HG03432 (cell line): ENCODE results near the gene ITGA1.
A peak's percentile ranks its signal among the peaks of the same experiment; 100 is the strongest.
"Not testable (repeated sequence)": the region's sequence is repeated elsewhere in the genome, so short reads cannot be mapped to it uniquely, and the experiment has no call there.

ENCODE experiments used
- ATAC-seq: cut with Tn5 transposase; IDR thresholded peaks from one replicate; pipeline ENCODE4 v1.9.1; 2021; ENCODE audit warnings: mild to moderate bottlenecking, moderate library complexity; ENCODE audit not compliant: unreplicated experiment

Gene ITGA1

DNA sequence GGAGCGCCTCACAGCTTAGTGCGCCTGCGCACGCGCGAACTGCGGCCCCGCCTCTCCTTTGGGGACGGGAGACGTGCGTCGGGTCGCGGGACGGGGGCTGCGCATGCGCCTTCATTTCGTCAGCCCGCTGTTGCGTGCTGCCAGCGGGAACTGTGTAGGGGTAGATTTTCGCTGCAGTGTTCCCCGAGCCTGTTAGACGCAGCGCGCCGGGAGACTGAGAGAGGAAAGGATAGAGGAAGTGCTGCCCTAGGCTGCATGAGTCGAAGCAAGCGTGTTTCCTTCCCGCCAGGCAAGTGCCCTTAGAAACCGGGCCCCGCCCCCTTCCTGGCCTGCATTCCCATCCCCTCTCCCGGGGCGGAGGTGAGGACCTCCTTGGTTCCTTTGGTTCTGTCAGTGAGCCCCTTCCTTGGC is 12.3 kb downstream of the ITGA1 start:
- peak; percentile 91 for ATAC-seq

DNA sequence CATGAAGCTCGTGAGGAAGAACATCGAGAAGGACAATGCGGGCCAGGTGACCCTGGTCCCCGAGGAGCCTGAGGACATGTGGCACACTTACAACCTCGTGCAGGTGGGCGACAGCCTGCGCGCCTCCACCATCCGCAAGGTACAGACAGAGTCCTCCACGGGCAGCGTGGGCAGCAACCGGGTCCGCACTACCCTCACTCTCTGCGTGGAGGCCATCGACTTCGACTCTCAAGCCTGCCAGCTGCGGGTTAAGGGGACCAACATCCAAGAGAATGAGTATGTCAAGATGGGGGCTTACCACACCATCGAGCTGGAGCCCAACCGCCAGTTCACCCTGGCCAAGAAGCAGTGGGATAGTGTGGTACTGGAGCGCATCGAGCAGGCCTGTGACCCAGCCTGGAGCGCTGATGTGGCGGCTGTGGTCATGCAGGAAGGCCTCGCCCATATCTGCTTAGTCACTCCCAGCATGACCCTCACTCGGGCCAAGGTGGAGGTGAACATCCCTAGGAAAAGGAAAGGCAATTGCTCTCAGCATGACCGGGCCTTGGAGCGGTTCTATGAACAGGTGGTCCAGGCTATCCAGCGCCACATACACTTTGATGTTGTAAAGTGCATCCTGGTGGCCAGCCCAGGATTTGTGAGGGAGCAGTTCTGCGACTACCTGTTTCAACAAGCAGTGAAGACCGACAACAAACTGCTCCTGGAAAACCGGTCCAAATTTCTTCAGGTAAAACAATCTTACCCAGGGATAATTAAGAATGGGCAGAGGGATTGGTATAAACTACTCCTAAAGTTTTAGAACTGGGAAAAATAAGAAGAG is 12.9 kb downstream of the ITGA1 start:
- peak; percentile 42 for ATAC-seq

DNA sequence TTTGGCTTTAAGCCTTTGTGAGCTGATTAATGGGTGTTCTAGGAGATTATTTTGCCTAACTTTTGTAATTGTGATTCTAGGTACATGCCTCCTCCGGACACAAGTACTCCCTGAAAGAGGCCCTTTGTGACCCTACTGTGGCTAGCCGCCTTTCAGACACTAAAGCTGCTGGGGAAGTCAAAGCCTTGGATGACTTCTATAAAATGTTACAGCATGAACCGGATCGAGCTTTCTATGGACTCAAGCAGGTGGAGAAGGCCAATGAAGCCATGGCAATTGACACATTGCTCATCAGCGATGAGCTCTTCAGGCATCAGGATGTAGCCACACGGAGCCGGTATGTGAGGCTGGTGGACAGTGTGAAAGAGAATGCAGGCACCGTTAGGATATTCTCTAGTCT is 13.6 kb downstream of the ITGA1 start:
- no peak for ATAC-seq

DNA sequence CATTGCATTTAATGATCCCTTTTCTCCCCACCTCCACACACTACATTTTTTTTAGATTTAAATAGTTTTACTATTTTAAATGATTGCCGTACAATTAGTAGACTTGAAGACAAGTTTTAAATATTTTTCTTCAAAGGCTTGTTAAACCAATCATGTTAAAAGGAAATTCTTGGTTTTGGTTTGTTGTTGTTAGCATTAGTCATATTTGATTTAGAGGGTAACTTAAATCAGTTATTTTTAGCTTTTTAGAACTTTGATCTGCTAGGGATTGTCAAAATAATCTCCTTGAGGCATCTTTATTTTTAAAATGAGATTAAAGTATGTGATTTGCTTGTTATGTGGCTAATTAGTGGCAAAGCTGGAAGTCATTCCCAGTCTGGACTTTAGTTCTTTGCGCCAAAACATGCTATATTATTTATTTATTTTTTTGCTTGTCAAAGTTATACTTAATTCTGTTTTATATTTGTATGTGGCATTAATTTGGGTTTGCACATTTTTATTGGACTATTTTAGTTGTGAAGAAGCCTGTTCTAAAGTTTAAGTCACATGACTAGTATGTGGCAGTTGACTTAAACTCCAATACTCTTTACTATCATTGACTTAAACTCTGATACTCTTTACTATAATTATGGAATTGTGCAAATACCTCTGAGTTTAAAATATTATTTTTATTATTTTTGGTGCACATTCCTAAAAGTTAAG is 14.7 kb downstream of the ITGA1 start:
- ATAC-seq, result no peak

DNA sequence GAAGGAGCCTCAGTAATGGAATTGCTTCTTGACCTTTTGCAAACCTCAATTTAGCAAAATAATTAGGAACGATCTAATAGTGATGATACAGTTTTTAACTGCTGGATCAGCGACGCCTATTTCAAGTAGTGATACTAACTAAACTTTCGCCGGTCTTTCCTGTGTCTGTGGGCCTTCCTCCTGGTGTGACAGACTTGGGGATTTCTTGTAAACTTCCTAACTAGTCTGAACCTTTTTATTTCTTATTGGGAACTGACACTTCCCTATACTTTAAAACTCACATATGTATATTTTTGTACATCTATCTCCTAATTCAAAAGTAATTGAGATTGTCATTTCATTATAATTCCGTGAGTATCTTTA is 15.2 kb downstream of the ITGA1 start:
- ATAC-seq, result no peak

DNA sequence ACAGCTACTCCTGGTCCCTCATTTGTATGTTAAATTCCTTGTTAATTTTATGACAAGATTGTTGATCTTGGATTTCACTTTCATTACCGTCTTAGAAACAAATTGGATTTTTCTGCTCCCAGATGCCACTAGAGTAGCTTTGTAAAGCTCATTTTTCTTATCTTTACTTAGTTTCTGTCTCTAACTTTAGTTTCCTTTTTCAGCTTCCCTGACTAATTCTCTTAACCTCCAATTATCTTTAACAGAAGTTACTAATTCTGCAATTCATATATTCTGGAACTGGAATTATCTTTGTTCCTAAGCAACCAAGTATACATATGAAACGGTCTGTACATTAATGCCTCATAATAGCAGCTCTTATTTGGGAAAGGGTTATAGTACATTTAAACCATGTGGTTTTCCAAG is 16.7 kb downstream of the ITGA1 start:
- no peak for ATAC-seq

DNA sequence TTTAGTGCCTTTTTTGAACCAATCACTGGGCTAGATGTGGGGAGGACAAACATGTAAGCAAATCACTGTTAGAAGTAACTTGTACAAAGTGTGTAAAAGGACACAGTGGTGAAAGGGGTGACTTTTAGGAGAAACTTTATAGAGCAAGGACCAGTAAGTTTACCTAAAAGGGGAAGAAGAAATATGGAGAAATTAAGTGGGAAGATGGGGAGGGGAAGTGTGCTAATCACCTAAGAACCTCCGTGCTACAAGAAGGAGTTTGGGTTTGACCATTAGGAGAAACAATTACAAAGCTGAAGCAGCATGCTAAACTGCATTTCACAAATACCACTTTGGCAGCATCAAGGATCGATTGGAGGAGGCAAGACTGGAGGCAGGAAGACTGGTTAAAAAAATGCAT is 17.3 kb downstream of the ITGA1 start:
- ATAC-seq, result no peak

DNA sequence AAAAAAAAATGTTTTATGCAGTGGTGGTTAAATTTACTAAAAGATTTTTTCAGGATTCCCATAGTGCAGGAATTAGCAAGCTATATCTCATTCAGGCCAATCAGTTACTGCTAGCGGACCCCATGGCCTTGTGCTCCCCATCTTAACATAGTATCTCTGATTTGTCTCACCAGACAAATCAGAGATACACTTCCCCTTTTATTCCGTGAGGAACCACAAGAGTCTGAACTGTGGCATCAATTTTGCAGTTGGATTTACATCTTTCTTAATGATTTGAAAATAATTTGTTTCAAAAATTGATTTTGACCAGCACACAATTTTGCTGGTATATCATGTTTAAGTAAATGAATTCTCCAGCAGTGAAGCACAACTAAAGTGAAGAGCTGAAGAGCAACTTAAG is 17.9 kb downstream of the ITGA1 start:
- no peak for ATAC-seq

DNA sequence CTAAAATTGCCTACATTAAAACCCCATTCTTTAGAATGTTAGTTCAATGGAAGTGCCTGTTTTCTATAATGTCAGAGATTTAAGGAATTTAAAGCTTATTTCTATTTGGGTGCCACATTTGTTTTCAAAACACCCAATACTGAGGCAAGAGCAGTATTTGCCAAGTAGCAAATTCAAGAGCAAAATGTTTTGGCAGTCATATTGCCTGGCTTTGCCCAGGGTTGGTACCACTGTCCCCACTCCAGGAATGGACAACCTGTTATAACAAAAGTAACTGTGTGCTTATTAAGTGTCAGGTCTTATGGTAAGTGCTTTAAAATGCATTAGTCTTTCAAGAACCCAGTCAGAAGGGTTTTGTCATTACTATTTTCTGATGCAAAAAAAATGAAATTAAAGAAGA is 19.3 kb downstream of the ITGA1 start:
- no peak for ATAC-seq

DNA sequence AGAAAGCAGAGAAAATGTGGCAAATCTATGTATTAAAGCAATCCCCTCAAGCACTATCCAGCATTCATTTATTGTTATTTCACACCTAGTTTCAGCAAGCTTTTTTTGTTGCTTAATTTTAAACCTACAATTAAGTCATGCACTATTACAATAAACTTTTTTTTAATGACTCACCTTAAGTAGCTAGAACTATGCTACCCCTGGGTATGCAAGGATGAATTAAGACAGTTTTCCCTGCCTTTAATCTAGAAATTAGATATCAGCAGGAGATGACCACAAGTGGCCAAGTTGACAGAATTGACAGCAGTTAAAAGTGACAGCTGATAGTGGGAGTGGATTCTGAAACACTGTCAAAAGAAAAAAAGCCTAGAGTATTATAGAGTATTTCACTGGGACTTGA is 20.0 kb downstream of the ITGA1 start:
- ATAC-seq, result no peak

DNA sequence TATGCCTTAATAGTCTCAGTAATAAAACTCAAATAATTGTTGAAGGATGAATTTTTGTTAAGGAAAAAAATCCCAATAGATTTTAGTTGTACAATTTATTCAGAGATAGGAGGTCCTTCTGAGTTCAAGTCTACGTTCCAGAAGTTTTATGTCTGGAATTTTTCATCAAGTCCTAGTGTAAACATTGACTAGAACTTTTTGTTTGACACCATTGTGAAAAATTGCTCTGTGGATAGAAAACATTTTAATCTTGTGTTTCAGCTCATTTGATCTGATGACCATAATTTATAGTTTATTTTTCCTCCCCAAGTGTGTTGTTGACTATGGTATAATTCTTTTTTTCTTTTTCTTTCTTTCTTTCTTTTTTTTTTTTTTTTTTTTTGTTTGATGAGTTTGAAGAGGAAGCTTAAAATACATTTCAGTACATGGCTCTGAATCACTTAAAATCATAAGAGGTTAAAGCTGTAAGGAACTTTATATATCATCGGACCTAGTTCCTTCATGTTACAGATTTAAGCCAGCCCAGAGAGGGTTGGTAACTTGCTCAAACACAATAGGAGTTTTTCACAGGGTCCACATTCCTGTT is 20.7 kb downstream of the ITGA1 start:
- no peak for ATAC-seq

DNA sequence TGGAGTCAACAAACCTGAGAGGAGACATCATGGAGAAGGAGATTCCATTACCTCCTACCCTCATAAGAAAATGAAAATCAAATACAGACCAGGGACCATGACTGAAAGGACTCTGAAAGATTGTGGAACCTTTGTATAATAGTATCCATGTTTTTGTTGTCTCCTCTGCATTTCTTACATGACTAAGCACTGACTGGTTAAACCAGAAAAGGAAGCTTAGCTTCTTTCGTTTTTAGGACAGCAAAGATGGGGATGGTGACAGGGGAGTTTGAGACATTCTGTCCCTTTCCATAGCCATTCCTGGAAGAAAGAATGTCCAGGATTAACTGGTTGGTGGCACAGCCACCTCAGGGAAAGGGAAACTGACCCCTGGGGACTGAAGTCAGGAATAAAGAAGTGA is 22.2 kb downstream of the ITGA1 start:
- ATAC-seq, result no peak

DNA sequence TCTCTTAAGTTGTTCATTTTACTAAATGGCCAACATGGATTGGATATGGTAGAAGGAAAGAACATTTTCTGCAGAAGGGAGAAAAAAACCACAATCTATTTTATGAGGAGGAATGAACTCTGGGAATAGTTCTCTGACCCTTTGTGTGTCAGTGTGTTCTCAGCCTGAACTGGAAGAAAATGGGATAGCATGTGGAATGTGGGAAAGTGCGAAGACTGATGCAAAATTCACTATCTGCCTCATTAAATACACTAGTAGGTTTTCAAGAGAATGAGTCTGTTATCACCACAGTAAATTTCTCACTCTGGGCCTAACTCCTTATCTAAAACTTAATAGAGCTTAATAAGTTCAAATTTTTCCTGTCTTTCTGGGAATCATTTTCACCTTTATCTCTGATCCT is 22.7 kb downstream of the ITGA1 start:
- ATAC-seq, result no peak

DNA sequence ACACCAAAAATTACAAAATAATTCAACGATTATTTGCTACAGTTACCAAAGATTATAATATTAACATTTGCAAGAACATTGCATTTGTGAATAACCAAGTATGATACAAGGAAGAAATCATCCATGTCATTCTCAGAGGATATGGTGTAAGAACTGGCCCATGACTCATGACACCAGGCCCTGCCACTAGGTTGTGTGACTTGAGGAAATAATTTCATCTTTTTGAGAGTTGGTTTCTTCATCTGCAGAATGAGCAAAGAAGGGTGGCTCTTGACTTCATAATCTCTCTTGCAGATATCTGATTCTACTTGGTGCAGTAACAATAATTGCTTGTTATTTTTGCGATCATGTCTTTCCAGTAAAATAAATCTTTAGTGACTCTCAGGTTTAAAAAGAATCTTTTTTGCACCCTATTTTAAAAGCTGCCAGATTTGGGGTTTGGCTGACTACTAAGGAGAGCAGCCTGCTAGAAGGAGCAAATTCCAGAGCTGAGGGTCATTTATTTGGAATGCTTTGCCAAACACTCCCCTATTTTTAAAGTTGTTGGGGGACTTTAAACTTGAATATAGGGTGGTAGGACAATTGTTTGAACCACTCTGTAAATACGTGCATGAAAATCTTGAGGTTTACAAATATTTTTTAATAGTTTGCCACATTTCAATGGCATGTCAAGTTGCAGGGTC is 23.5 kb downstream of the ITGA1 start:
- no peak for ATAC-seq

DNA sequence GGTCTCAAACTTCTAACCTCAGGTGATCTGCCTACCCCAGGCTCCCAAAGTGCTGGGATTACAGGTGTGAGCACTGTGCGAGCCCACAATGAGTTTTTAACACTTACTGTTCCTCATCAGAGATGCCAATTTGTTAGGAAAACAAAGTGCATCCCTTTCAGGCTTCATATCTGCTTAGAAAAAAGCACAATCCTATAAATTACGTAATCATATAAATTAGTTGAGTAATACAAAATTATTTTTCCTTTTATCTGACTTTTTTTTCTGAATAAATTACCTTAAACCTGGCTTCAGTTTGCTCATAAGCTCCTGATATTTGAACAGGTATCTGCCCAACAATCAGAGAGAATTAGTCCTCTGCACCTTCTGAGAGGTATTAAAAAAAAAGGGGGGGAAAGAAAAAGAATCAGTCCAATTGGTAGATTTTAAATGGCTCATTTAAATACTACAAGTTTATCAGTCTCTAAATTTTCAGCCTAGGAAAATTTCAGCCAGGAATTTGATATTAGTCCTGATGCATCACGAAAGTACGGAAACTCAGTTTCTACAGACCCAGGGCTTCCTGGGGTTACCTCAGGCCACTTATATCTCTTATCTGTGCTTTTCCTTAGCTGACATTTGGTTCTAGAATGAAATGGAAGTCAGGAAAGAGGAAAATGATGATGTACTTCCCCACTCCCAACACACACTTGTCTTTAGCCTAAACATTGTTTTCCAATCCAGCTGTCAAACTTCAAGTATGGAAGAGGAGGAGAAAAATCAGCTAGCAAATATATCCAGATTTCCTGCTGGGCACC is 26.8 kb downstream of the ITGA1 start:
- no peak for ATAC-seq

DNA sequence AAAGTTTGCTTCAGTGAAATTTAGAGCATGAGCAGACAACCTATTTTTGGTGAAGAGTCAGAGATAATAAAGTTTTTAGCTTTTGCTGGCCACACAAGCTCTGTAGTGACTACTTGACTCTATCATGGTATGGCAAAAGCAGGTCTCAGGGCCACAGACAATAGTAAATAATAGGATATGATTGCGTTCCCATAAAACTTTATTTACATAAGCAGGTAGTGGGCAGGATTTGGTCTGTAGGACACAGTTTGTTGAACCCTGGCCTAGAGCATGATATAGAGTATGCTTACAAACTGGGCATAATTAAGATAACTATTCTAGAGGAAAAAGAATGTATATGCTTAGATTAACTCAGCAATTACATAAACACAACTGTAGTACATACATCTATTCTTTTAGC is 30.1 kb downstream of the ITGA1 start:
- no peak for ATAC-seq

DNA sequence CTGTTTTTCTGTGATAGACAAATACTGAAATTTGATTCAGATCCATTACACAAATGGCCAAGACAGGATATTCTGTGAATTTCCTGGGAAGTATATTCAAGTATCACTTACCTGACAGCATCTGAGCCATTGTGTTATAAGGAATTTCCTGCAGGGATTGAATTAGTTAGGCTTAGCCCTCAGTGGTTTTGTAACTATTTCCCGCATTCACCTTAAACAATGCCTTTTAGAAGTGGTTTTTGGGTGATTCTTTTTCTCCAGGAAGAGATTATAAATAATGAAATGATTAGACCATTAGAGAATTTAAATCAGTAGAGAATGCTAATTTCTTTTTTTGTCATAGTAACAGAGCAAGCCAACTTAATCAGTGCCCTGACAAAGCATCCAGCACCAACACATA is 30.6 kb downstream of the ITGA1 start:
- ATAC-seq, result no peak

DNA sequence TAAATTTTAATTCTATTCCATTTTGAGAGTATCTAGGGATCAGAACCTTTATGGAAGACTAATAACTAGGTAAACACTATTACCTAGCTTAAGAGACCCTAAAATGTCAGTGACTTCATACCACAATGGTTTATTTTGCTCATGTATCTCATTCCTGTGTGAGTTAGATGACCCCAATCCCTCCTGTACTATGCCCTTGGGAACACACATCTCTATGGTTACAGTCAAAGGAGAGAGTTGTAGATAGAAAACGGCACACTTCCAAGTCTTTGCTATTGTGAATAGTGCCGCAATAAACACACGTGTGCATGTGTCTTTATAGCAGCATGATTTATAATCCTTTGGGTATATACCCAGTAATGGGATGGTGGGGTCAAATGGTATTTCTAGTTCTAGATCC is 31.1 kb downstream of the ITGA1 start:
- not testable (repeated sequence) for ATAC-seq

DNA sequence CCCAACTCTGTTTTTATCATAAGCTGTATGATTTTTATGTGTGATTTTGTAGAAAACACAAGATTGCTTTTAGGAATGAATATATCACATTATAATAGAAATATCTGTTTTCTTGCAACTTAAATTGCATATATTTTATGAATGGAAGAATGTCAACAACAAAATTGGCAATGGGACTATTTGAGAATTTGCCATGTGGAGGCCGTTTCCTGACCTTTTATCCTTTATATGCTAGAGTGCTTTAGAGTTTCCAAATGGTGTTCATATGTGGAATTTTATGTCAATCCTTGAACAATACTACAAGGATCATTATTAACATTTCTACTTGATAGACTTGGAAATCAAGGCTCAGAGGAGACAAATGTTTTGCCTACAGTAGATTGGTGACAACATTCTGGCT is 34.2 kb downstream of the ITGA1 start:
- no peak for ATAC-seq

DNA sequence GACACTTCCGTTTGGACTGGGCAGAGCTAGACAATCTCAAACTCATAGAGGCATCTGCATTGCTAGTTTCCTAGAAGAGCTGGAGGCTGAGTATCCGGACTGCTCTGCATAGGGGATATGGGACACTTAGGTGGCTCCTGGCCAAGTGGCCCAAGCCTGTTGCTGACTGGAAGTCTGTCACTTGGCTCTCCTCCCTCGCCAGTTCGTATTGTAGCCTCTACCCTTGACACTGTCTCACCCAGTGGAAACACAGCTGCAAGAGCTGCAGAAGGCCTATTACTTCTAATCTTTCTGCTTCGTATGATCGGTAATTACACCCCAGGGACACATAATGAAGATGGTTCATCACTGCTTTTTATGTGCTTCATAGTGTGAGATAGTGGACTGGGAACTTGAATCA is 34.7 kb downstream of the ITGA1 start:
- ATAC-seq, result no peak

DNA sequence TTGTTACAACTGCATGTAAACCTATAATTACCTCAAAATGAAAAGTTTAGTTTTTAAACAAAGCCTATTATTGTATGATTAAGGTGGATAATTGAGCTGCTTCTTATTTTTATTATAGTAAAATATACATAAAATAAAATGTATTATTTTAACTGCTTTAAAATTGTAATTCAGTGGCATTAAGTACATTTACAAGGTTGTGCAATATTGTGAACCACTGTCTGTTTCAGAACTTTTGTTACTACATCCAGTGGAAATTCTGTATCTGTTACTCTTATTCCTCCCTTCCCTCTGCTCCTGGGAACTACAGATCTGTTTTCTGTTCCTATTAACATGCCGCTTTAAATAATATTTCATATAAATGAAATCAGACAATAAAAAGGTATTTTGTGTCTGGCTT is 37.1 kb downstream of the ITGA1 start:
- no peak for ATAC-seq
